ENCODE data around the gene CERS4. TPM values are rescaled to one million over a fixed set of nuclear protein-coding genes. Genes with fewer than 3 reads are reported as not detected.

The CERS4 gene
- total RNA-seq, 1 experiment from 2014 or later: 4.8 TPM

DNA sequence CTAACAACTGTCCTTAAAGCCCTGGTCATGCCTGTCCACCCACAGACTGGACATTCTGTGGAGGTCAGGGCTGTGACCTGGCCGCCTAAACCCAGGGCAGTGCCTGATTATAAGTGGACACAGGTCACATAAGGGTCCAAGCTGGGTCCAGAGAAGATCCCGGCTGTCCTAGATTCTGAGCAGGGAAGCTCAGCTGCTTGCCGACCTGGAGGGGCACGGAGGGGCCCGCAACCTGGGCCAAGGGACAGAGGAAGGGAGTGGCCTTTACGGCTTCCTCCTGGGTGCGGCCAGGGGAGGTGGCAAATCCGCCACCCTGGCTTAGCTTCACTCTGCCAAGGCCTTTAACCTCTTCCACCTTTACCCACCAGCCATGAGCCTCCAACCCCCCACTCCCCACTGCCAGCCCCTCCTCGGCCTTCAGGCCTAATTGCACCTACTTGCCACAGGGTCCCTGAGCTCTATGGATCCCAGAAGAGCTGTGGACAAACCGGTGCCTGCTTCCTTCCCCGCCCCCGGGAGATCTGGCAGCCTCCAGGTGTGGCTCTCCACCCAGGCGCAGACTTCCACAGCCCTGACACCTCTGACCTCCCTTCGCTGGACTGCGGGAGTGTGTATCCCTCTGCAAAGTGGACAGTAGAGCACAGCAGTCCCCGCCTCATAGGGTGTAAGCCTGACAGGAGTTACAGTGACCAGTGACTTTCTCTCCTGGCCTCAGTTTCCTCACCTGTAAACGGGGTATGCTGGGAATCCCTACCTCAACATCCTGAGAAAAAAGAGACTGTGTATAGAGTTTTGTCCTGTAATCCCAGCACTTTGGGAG is 97.3 kb downstream of the CERS4 start:
- BruUV-seq (replicated peaks): no TSS peak
- H3K4me1 ChIP-seq (ENCODE audit: insufficient read depth, low read length, poor library complexity, severe bottlenecking): peaks cover 15% of the 10 kb centered on the region
- ChIA-PET POLR2A (ENCODE audit: low non-redundant PET) (no interaction called here), CTCF (no interaction called here)
- TF ChIP-seq EZH2 (IDR thresholded peaks at IDR 0.05; ENCODE audit: borderline replicate concordance, low read depth, low read length, poor library complexity, severe bottlenecking): no peak
- TF ChIP-seq, protein P1, sequence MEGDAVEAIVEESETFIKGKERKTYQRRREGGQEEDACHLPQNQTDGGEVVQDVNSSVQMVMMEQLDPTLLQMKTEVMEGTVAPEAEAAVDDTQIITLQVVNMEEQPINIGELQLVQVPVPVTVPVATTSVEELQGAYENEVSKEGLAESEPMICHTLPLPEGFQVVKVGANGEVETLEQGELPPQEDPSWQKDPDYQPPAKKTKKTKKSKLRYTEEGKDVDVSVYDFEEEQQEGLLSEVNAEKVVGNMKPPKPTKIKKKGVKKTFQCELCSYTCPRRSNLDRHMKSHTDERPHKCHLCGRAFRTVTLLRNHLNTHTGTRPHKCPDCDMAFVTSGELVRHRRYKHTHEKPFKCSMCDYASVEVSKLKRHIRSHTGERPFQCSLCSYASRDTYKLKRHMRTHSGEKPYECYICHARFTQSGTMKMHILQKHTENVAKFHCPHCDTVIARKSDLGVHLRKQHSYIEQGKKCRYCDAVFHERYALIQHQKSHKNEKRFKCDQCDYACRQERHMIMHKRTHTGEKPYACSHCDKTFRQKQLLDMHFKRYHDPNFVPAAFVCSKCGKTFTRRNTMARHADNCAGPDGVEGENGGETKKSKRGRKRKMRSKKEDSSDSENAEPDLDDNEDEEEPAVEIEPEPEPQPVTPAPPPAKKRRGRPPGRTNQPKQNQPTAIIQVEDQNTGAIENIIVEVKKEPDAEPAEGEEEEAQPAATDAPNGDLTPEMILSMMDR (conservative IDR thresholded peaks at IDR 0.05; ENCODE audit: low read depth, low read length): no peak
- DNase-seq (ENCODE audit: low spot score): no peak
- H3K27me3 ChIP-seq (replicated peaks; ENCODE audit: insufficient read depth, low read depth, low read length, poor library complexity): no peaks in the 10 kb centered on the region
- H3K36me3 ChIP-seq (ENCODE audit: insufficient read depth, low read length, poor library complexity, severe bottlenecking): peaks cover 13% of the 10 kb centered on the region
- H3K9me3 ChIP-seq (ENCODE audit: low read depth, low read length, poor library complexity, severe bottlenecking): no peaks in the 10 kb centered on the region
- intact Hi-C loops (cut with micrococcal nuclease; ENCODE audit: unreplicated experiment): no loop called here
- peak overlapping the region; percentile 90 for H3K27ac ChIP-seq (ENCODE audit: low read depth, low read length, poor library complexity, severe bottlenecking)
- peak overlapping the region; percentile 67 for H3K4me3 ChIP-seq (ENCODE audit: low read depth, low read length, poor library complexity, severe bottlenecking)

DNA sequence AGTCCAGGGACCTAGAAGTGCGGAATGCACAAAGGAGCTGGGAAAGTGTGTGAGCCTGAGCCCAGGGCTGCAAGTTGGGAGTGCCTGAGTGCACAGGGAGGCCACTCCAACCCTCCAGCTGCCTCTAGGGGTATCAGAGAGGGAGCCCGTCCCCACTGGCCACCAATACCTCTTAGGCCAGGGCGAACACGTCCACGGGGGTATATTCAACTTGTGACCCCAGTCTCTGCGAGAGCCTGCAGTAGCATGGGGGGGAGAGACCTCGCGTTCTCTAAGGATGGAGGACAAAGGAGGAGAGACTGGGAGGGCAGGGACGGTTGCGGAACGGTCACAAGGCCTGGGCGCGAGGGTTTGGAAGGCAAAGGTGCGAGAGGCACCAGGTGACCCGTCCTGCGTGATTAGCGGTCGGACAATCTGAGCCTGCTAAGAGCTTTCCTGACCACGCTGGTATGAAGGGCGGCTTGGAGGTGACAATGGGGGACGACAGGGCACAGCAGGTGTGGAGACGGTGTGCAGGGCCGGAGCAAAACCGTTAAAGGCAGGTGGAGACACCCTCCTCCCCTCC is 98.3 kb downstream of the CERS4 start:
- intact Hi-C loops (cut with micrococcal nuclease; ENCODE audit: unreplicated experiment): no loop called here
- Histone ChIP-seq H3K27ac (ENCODE audit: low read depth, low read length, poor library complexity, severe bottlenecking) (peak overlapping the region; percentile 90), H3K4me3 (ENCODE audit: low read depth, low read length, poor library complexity, severe bottlenecking) (peak overlapping the region; percentile 67), H3K36me3 (ENCODE audit: insufficient read depth, low read length, poor library complexity, severe bottlenecking) (peaks cover 5% of the 10 kb centered on the region), H3K4me1 (ENCODE audit: insufficient read depth, low read length, poor library complexity, severe bottlenecking) (peaks cover 22% of the 10 kb centered on the region), H3K27me3 (replicated peaks; ENCODE audit: insufficient read depth, low read depth, low read length, poor library complexity) (no peaks in the 10 kb centered on the region), H3K9me3 (ENCODE audit: low read depth, low read length, poor library complexity, severe bottlenecking) (no peaks in the 10 kb centered on the region)
- no TSS peak for BruUV-seq (replicated peaks)
- TF ChIP-seq, protein P1 (conservative IDR thresholded peaks at IDR 0.05; ENCODE audit: low read depth, low read length): no peak
- TF ChIP-seq EZH2 (IDR thresholded peaks at IDR 0.05; ENCODE audit: borderline replicate concordance, low read depth, low read length, poor library complexity, severe bottlenecking): no peak
- CTCF ChIA-PET: no interaction called here
- POLR2A ChIA-PET (ENCODE audit: low non-redundant PET): interaction anchor here (0.7 kb wide), 1 partner anchor 405 kb away, joined by 7 read pairs; no protein-coding TSS in a partner anchor
- DNase-seq (ENCODE audit: low spot score): no peak

DNA sequence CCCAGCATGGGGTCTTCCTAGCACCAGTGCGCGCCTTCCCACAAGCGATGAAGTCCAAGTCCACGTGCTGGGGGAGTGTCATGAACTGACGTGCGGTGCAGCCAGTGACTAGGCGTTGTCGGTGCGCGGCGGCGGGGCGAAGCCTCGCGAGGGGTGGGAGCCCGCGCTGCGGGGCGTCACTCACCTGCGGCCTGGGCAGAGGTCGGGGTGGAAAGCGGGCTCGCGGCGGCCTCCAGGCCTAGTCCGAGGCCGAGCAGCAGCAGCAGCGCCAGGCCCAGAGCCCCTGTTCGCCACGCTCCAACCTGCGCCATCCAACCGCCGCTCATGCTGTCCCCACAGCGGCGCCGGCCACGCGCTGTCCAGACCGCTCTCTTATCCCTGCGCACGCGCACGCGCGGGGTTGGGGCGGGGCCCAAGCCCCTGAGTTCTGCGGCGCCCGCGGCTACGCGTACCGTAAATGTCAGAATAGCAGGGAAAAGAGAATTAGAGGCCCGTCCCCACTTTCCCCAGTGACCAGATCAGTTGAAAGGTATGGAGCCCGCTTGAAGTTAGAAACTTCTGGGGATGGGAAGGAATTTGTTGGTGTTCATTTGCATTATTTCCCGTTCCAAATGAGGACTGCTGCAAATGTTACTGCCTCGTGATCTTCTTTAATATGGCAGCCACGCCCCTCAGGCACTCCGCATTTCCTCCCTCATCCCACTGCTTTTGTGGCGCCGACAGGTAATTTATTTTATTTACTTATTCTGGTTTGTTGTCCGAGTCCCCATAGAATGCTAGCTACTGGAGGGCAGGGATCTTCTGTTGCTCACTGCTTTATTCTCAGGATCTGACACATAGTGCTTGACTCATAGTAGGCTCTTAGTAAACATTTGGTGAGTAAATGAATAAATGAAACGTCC is 99.0 kb downstream of the CERS4 start, which contains the start of gene CD320:
CD320 (minus strand) TSS at position 394 of the 902 bp plus-strand sequence; CDS start at position 326, 68 bp downstream.
- TSS peak; percentile 46 for BruUV-seq (replicated peaks)
- Histone ChIP-seq H3K9me3 (ENCODE audit: low read depth, low read length, poor library complexity, severe bottlenecking) (no peaks in the 10 kb centered on the region), H3K27ac (ENCODE audit: low read depth, low read length, poor library complexity, severe bottlenecking) (peak within 1 kb of the TSS; percentile 90), H3K36me3 (ENCODE audit: insufficient read depth, low read length, poor library complexity, severe bottlenecking) (peaks cover 11% of the 10 kb centered on the region), H3K27me3 (replicated peaks; ENCODE audit: insufficient read depth, low read depth, low read length, poor library complexity) (no peaks in the 10 kb centered on the region), H3K4me1 (ENCODE audit: insufficient read depth, low read length, poor library complexity, severe bottlenecking) (peaks cover 22% of the 10 kb centered on the region), H3K4me3 (ENCODE audit: low read depth, low read length, poor library complexity, severe bottlenecking) (peak within 1 kb of the TSS; percentile 67)
- TF ChIP-seq, protein P1 (conservative IDR thresholded peaks at IDR 0.05; ENCODE audit: low read depth, low read length): no peak
- TF ChIP-seq EZH2 (IDR thresholded peaks at IDR 0.05; ENCODE audit: borderline replicate concordance, low read depth, low read length, poor library complexity, severe bottlenecking): no peak
- ChIA-PET POLR2A (ENCODE audit: low non-redundant PET) (no interaction called here), CTCF (no interaction called here)
- intact Hi-C loops (cut with micrococcal nuclease; ENCODE audit: unreplicated experiment): no loop called here
- peak; percentile 96 for DNase-seq (ENCODE audit: low spot score)

All from A673 (cell line).